WTC11 (cell line): ENCODE measurements around the gene BAMBI.

Experiments
- ATF6 ChIP-seq: sonication (generic); formaldehyde crosslinking; IDR thresholded peaks from 2 replicates; pipeline ENCODE4 v1.8.1; 2023; ENCODE audit warnings: mild to moderate bottlenecking, missing genetic modification reagents
- CDX4 ChIP-seq: fragments of 250-450 bp; sonication (Bioruptor Pico); IDR thresholded peaks from 2 replicates; pipeline ENCODE4 v1.9.0; 2021; ENCODE audit warnings: moderate library complexity, mild to moderate bottlenecking, inconsistent platforms, borderline replicate concordance
- CTCF ChIP-seq: fragments of 200-600 bp; IDR thresholded peaks from 2 replicates; pipeline ENCODE4 v1.8.0; 2022; ENCODE audit warnings: antibody characterized with exemption
- ESRRA ChIP-seq: sonication (generic); formaldehyde crosslinking; IDR thresholded peaks from 2 replicates; pipeline ENCODE4 v1.8.1; 2022; ENCODE audit warnings: mild to moderate bottlenecking, missing genetic modification reagents, borderline replicate concordance
- JUN ChIP-seq: sonication (generic); formaldehyde crosslinking; IDR thresholded peaks from 2 replicates; pipeline ENCODE4 v1.8.0; 2023; ENCODE audit warnings: mild to moderate bottlenecking, missing genetic modification reagents
- MYBL2 ChIP-seq: sonication (generic); formaldehyde crosslinking; IDR thresholded peaks from 2 replicates; pipeline ENCODE4 v1.8.1; 2023; ENCODE audit warnings: mild to moderate bottlenecking, moderate library complexity, missing genetic modification reagents
- NFE2L1 ChIP-seq: sonication (generic); formaldehyde crosslinking; IDR thresholded peaks from 2 replicates; pipeline ENCODE4 v1.8.1; 2023; ENCODE audit warnings: missing genetic modification reagents
- NR3C1 ChIP-seq: sonication (generic); formaldehyde crosslinking; conservative IDR thresholded peaks from 2 replicates; pipeline ENCODE4 v1.8.1; 2023; ENCODE audit warnings: low read depth, mild to moderate bottlenecking, missing genetic modification reagents
- SMAD3 ChIP-seq: sonication (generic); formaldehyde crosslinking; IDR thresholded peaks from 2 replicates; pipeline ENCODE4 v1.8.0; 2022; ENCODE audit warnings: missing genetic modification reagents, mild to moderate bottlenecking, borderline replicate concordance
- SP1 ChIP-seq: sonication (generic); formaldehyde crosslinking; conservative IDR thresholded peaks from 2 replicates; pipeline ENCODE4 v1.8.1; 2022; ENCODE audit warnings: missing genetic modification reagents
- ZNF138 ChIP-seq: sonication (generic); formaldehyde crosslinking; conservative IDR thresholded peaks from 2 replicates; pipeline ENCODE4 v1.8.1; 2022; ENCODE audit warnings: mild to moderate bottlenecking, moderate library complexity, missing genetic modification reagents
- TF ChIP-seq, protein P1 (sequence below): sonication (generic); formaldehyde crosslinking; IDR thresholded peaks from 2 replicates; pipeline ENCODE4 v1.8.1; 2022; ENCODE audit warnings: mild to moderate bottlenecking, moderate library complexity, missing genetic modification reagents

DNA sequence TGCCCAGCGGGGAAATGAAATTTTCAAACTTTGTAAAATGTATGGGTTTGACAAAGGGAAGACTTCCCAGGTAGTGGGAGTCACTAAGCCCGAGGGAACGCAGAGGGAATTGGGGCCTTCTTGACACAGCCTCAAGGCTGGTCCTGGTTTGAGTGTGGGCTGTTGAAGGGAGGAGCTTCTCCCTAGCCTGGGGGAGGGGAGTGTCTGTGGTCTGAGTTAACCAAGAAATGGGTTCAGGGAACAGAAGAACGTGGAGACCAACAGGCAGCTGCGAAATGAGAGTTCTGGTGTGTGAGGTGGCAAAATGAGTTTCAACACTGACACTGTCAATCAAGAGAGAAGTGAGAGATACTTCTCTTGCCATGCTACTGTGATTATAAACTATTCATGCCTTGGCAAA, 32.7 kb upstream of the BAMBI start:
- TF ChIP-seq, protein P1, sequence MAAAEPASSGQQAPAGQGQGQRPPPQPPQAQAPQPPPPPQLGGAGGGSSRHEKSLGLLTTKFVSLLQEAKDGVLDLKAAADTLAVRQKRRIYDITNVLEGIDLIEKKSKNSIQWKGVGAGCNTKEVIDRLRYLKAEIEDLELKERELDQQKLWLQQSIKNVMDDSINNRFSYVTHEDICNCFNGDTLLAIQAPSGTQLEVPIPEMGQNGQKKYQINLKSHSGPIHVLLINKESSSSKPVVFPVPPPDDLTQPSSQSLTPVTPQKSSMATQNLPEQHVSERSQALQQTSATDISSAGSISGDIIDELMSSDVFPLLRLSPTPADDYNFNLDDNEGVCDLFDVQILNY: no peak
- no peak for TF ChIP-seq ATF6 (CRISPR knock-in tag)
- no peak for TF ChIP-seq CTCF
- no peak for TF ChIP-seq NFE2L1
- no peak for TF ChIP-seq SMAD3 (CRISPR knock-in tag)
- TF ChIP-seq JUN (CRISPR knock-in tag): no peak
- TF ChIP-seq ESRRA (CRISPR knock-in tag): no peak
- no peak for TF ChIP-seq ZNF138 (CRISPR knock-in tag)
- no peak for TF ChIP-seq SP1 (CRISPR knock-in tag)
- TF ChIP-seq CDX4 (CRISPR knock-in tag): no peak
- no peak for TF ChIP-seq NR3C1 (CRISPR knock-in tag)
- TF ChIP-seq MYBL2: no peak
